Measurements from ENCODE around the gene PRRC2A.
A peak's percentile ranks its signal among the peaks of the same experiment; 100 is the strongest.

Gene PRRC2A

GRCh38 chr6:31620586-31621319 is at the start of gene PRRC2A:
TSS of gene PRRC2A (plus strand) at chr6:31620715. CDS start at chr6:31622790, 2,075 bp downstream.
- no peak for DNase-seq

GRCh38 chr6:31572041-31572911 is 48.2 kb upstream of the PRRC2A start, which contains the start of gene LTA:
TSS of gene LTA (plus strand) at chr6:31572289. CDS start at chr6:31572743, 454 bp downstream.
- peak; percentile 78 to 89 for DNase-seq

- no peak for DNase-seq
Observed at GRCh38 chr6:31573239-31574105, 47.0 kb upstream of the PRRC2A start.

- no peak for DNase-seq
Observed at GRCh38 chr6:31574106-31575061, 46.1 kb upstream of the PRRC2A start.

GRCh38 chr6:31575335-31575901 is 45.1 kb upstream of the PRRC2A start, which contains the start of gene TNF:
TSS of gene TNF (plus strand) at chr6:31575565. CDS start at chr6:31575742, 177 bp downstream.
- peak; percentile 88 to 94 for DNase-seq

GRCh38 chr6:31575952-31576685 is 44.4 kb upstream of the PRRC2A start:
- DNase-seq, result peak in 1 of 2 donors; percentile 35

GRCh38 chr6:31576897-31577578 is 43.5 kb upstream of the PRRC2A start:
- DNase-seq, result peak; percentile 42 to 73

GRCh38 chr6:31577579-31577966 is 42.9 kb upstream of the PRRC2A start:
- no peak for DNase-seq

GRCh38 chr6:31578184-31579118 is 42.1 kb upstream of the PRRC2A start:
- DNase-seq, result peak in 1 of 2 donors; percentile 45

- peak in 1 of 2 donors; percentile 36 for DNase-seq
Observed at GRCh38 chr6:31579119-31579505, 41.4 kb upstream of the PRRC2A start.

GRCh38 chr6:31579546-31580437 is 40.7 kb upstream of the PRRC2A start:
- DNase-seq, result peak in 1 of 2 donors; percentile 44

- no peak for DNase-seq
Observed at GRCh38 chr6:31580438-31580740, 40.1 kb upstream of the PRRC2A start.

GRCh38 chr6:31580807-31581433 is 39.6 kb upstream of the PRRC2A start:
- DNase-seq, result peak; percentile 87 to 90

- DNase-seq, result no peak
Observed at GRCh38 chr6:31581434-31582229, 38.9 kb upstream of the PRRC2A start.

- peak; percentile 76 to 82 for DNase-seq
Observed at GRCh38 chr6:31582230-31582643, 38.3 kb upstream of the PRRC2A start, which contains the start of gene LTB. TSS of gene LTB (minus strand) at chr6:31582424. CDS start at chr6:31582417, 7 bp downstream.

GRCh38 chr6:31585491-31585890 is 35.0 kb upstream of the PRRC2A start:
- peak; percentile 54 to 76 for DNase-seq
